Natural killer cell (primary cell): ENCODE data around the gene TIAM1. TPM values are rescaled to one million over a fixed set of nuclear protein-coding genes. Genes with fewer than 3 reads are reported as not detected.

Source experiments
- ATAC-seq, 3 donors: fragments of 150-1000 bp in 2 of 3; fragments of 200-7000 bp in 1 of 3; cut with Tn5 transposase; 1 replicate in 1 of 3; 2 replicates in 2 of 3; pipeline ENCODE4 v1.10.0; 2021; ENCODE audit warnings: mild to moderate bottlenecking in 2 of 3, moderate library complexity in 2 of 3
- DNase-seq, 2 donors: peaks; one replicate each; pipeline versions ENCODE4 v3.0.0 to v3.0.0-alpha.2; 2013 to 2021; ENCODE audit warnings: mixed read lengths in 1 of 2
- H3K27ac ChIP-seq: one replicate; pipeline ENCODE4 v1.5.1; 2013; ENCODE audit warnings: mild to moderate bottlenecking, low read length
- H3K27me3 ChIP-seq: one replicate; pipeline ENCODE4 v1.6.1; 2013; ENCODE audit warnings: low read length; ENCODE audit not compliant: control insufficient read depth, insufficient read depth
- H3K36me3 ChIP-seq: one replicate; pipeline ENCODE4 v1.6.1; 2013; ENCODE audit warnings: low read length; ENCODE audit not compliant: control insufficient read depth, insufficient read depth
- H3K4me1 ChIP-seq: one replicate; pipeline ENCODE4 v1.6.1; 2013; ENCODE audit warnings: low read length; ENCODE audit not compliant: control insufficient read depth, insufficient read depth
- H3K4me3 ChIP-seq: one replicate; pipeline ENCODE4 v1.5.1; 2013; ENCODE audit warnings: low read length
- H3K9me3 ChIP-seq: one replicate; pipeline ENCODE4 v1.6.1; 2013; ENCODE audit warnings: low read length; ENCODE audit not compliant: control insufficient read depth, insufficient read depth
- H3K27ac Mint-ChIP-seq, 2 donors: one replicate each; pipeline ENCODE4 v1.8.0; 2022; ENCODE audit warnings: mild to moderate bottlenecking in 2 of 2, mixed read lengths in 2 of 2, moderate library complexity in 1 of 2
- H3K27me3 Mint-ChIP-seq, 2 donors: one replicate each; pipeline ENCODE4 v1.8.0; 2022; ENCODE audit warnings: low read depth in 2 of 2, mixed read lengths in 2 of 2
- H3K36me3 Mint-ChIP-seq: one replicate; pipeline ENCODE4 v1.8.0; 2022; ENCODE audit warnings: mixed read lengths
- H3K4me1 Mint-ChIP-seq, 2 donors: one replicate each; pipeline ENCODE4 v1.8.0; 2022; ENCODE audit warnings: mixed read lengths in 2 of 2
- H3K4me3 Mint-ChIP-seq: one replicate; pipeline ENCODE4 v1.8.0; 2022; ENCODE audit warnings: mild to moderate bottlenecking, moderate library complexity, mixed read lengths
- H3K9me3 Mint-ChIP-seq, 2 donors: one replicate each; pipeline ENCODE4 v1.8.0; 2022; ENCODE audit warnings: mixed read lengths in 2 of 2
- CTCF ChIP-seq: fragments of 200-600 bp; IDR thresholded peaks from one replicate; pipeline ENCODE4 v1.8.0; 2022; ENCODE audit warnings: antibody characterized with exemption
- WGBS: methylation state at CpG from one replicate; pipeline ENCODE4 v1.1.7; 2013; ENCODE audit warnings: missing lambda C conversion rate; ENCODE audit not compliant: insufficient coverage; 5-methylcytosine and 5-hydroxymethylcytosine counted together
- intact Hi-C: fragments of 100-400 bp; cut with micrococcal nuclease; formaldehyde crosslinking; loops from one replicate; pipeline ENCODE4 v1.14.2; 2022
- total RNA-seq, 4 donors: library from RNA; stranded (reverse); fragments of 120-200 nt in 1 of 4; gene quantifications; one replicate each; pipeline versions ENCODE4 v1.2.3 to v1.2.4, GENCODE V29; 2013 to 2022

Gene TIAM1
- total RNA-seq, 3 donors from 2014 or later (not counting 1 experiment from before 2014, with no cell fraction given) = 19.1 to 32.3 (median 19.4) TPM

- no peak overlapping the region for H3K4me3 ChIP-seq
- H3K36me3 Mint-ChIP-seq = no peaks in the 10 kb centered on the region
- H3K27me3 Mint-ChIP-seq = no peaks in the 10 kb centered on the region
- no peaks in the 10 kb centered on the region for H3K9me3 Mint-ChIP-seq
- 98% methylated on average over 3 of the region's 4 CpGs for WGBS
- no peaks in the 10 kb centered on the region for H3K27me3 ChIP-seq
- H3K4me1 ChIP-seq = peaks cover 13% of the 10 kb centered on the region
- peaks cover 0 to 5% of the 10 kb centered on the region in 2 donors for H3K4me1 Mint-ChIP-seq
- DNase-seq (no peak), ATAC-seq (no peak)
- no peak overlapping the region for H3K27ac ChIP-seq
- no peaks in the 10 kb centered on the region for H3K9me3 ChIP-seq
- no peak for TF ChIP-seq CTCF
- H3K36me3 ChIP-seq = no peaks in the 10 kb centered on the region
- H3K27ac Mint-ChIP-seq = no peak overlapping the region
- H3K4me3 Mint-ChIP-seq = no peak overlapping the region
- intact Hi-C loops = loop anchor here (10.0 kb wide), 1 partner anchor 66 kb away; no protein-coding TSS in a partner anchor
These were observed 26.3 kb upstream of the TIAM1 start for GRCh38 chr21:31370281-31370892.

DNA sequence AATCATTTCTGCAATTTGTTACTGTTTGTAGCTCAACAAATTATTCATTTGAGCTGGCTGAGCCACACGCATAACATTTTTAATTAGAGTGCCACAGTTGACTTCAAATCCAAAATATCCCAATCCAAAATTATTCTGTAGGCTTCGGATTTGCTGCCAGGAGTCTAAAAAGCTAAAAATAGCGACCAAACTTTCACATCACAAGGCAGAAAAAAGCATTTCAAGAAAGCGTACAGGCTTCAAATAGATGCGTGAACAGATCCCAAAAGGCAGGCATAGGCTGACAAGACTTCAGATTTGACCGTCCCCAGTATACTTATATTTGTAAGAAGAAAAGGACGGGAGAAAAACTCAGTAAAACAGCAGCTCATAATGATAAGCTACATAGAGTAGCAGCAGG lies 24.3 kb upstream of the TIAM1 start:
- 95% methylated on average over 6 of the region's 7 CpGs for WGBS
- H3K4me1 Mint-ChIP-seq = peaks cover 18 to 20% of the 10 kb centered on the region in 2 donors
- intact Hi-C loops = no loop called here
- Histone ChIP-seq H3K4me3 (no peak overlapping the region), H3K9me3 (no peaks in the 10 kb centered on the region), H3K27ac (no peak overlapping the region), H3K27me3 (no peaks in the 10 kb centered on the region), H3K4me1 (peaks cover 26% of the 10 kb centered on the region), H3K36me3 (no peaks in the 10 kb centered on the region)
- TF ChIP-seq CTCF = no peak
- ATAC-seq (no peak), DNase-seq (no peak)
- H3K27ac Mint-ChIP-seq = no peak overlapping the region
- H3K4me3 Mint-ChIP-seq = no peak overlapping the region
- peaks cover 0 to 4% of the 10 kb centered on the region in 2 donors for H3K9me3 Mint-ChIP-seq
- no peaks in the 10 kb centered on the region for H3K36me3 Mint-ChIP-seq
- no peaks in the 10 kb centered on the region for H3K27me3 Mint-ChIP-seq

DNA sequence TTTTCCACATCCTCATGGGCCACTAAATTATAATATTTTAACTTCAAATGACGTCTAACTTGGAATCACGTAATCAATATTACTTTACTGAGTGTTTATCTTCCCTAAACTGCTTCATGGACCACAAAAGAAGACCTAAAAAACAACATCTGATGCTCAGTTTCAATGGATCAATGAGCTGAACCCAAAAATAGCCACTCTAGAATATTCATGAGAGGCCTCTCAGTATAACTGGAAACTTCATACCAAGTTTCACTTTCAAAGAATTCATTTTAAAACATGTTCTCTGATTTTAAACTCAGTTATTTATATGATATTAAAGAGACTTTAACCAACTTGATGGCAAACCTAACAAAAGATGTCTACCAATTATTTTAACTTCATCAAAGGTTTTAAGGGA lies 23.7 kb upstream of the TIAM1 start:
- no peaks in the 10 kb centered on the region for H3K9me3 ChIP-seq
- no peak overlapping the region for H3K27ac ChIP-seq
- Mint-ChIP-seq H3K4me1 (peaks cover 20 to 26% of the 10 kb centered on the region in 2 donors), H3K36me3 (no peaks in the 10 kb centered on the region), H3K27ac (no peak overlapping the region), H3K4me3 (no peak overlapping the region), H3K9me3 (peaks cover 0 to 4% of the 10 kb centered on the region in 2 donors), H3K27me3 (no peaks in the 10 kb centered on the region)
- intact Hi-C loops = no loop called here
- DNase-seq (no peak), ATAC-seq (no peak)
- no peak overlapping the region for H3K4me3 ChIP-seq
- 75% methylated on average over 2 of the region's 2 CpGs for whole genome bisulfite sequencing
- H3K4me1 ChIP-seq = peaks cover 31% of the 10 kb centered on the region
- H3K36me3 ChIP-seq = no peaks in the 10 kb centered on the region
- TF ChIP-seq CTCF = no peak
- no peaks in the 10 kb centered on the region for H3K27me3 ChIP-seq

- no peaks in the 10 kb centered on the region for H3K27me3 ChIP-seq
- Mint-ChIP-seq H3K27me3 (no peaks in the 10 kb centered on the region), H3K4me3 (no peak overlapping the region), H3K9me3 (peaks cover 0 to 4% of the 10 kb centered on the region in 2 donors), H3K36me3 (no peaks in the 10 kb centered on the region), H3K27ac (no peak overlapping the region), H3K4me1 (peaks cover 20 to 22% of the 10 kb centered on the region in 2 donors)
- peaks cover 24% of the 10 kb centered on the region for H3K4me1 ChIP-seq
- TF ChIP-seq CTCF = no peak
- H3K9me3 ChIP-seq = no peaks in the 10 kb centered on the region
- no peak overlapping the region for H3K4me3 ChIP-seq
- DNase-seq (no peak), ATAC-seq (no peak)
- H3K36me3 ChIP-seq = no peaks in the 10 kb centered on the region
- whole genome bisulfite sequencing = 91% methylated on average over 2 of the region's 2 CpGs
- intact Hi-C loops = no loop called here
- H3K27ac ChIP-seq = no peak overlapping the region
These were observed 22.8 kb upstream of the TIAM1 start for GRCh38 chr21:31366825-31367224.
